NT2/D1 (cell line): Measurements from ENCODE around the gene ARHGAP20.

Experiments used
- SUZ12 ChIP-seq: IDR thresholded peaks from 2 replicates; pipeline ENCODE4 v1.6.1; 2011; ENCODE audit not compliant: insufficient read length, insufficient read depth; ENCODE audit errors: extremely low read depth
- YY1 ChIP-seq: IDR thresholded peaks from 2 replicates; pipeline ENCODE4 v1.6.1; 2011; ENCODE audit not compliant: insufficient read length, insufficient read depth

GRCh38 chr11:110631551-110631950 lies 80.7 kb downstream of the ARHGAP20 start:
- no peak for TF ChIP-seq YY1
- no peak for TF ChIP-seq SUZ12
